HEK293 (cell line): ENCODE results near the gene LARP6.
A peak's percentile ranks its signal among the peaks of the same experiment; 100 is the strongest.

ENCODE experiments used
- CTCF ChIA-PET: fragments of 350-600 bp; formaldehyde crosslinking; extraction: SDS; loops from one replicate; lab custom pipeline; 2021; ENCODE audit warnings: antibody characterized with exemption; lab: Yijun Ruan, JAX
- POLR2A ChIA-PET: fragments of 300-600 bp; formaldehyde crosslinking; extraction: SDS; loops from one replicate; lab custom pipeline; 2020; ENCODE audit warnings: antibody characterized with exemption, inconsistent platforms; lab: Yijun Ruan, JAX
- H3K27ac ChIP-seq: fragments of 200-500 bp; sonication (Bioruptor generic); 2 replicates; pipeline ENCODE4 v1.5.1; 2014; ENCODE audit warnings: low read depth, low read length, control low read depth, inconsistent platforms; ENCODE audit errors: extremely low read depth
- H3K36me3 ChIP-seq, 2 experiments: fragments of 200-500 bp in 1 of 2; sonication (Bioruptor generic) in 1 of 2; 1 replicate in 1 of 2; 2 replicates in 1 of 2; pipeline ENCODE4 v1.5.1; 2014 to 2017; ENCODE audit warnings: inconsistent platforms in 2 of 2, low read length in 2 of 2; ENCODE audit not compliant: control insufficient read depth in 2 of 2, insufficient read depth in 1 of 2
- H3K4me1 ChIP-seq: fragments of 200-500 bp; sonication (Bioruptor generic); 2 replicates; pipeline ENCODE4 v1.5.1; 2014; ENCODE audit warnings: mild to moderate bottlenecking, low read length, inconsistent platforms; ENCODE audit not compliant: control insufficient read depth, insufficient read depth
- H3K4me3 ChIP-seq: 2 replicates; pipeline ENCODE4 v1.5.1; 2011; ENCODE audit warnings: low read depth, mild to moderate bottlenecking, control low read depth, low read length, moderate library complexity
- H3K9me3 ChIP-seq: fragments of 200-500 bp; sonication (Bioruptor generic); 2 replicates; pipeline ENCODE4 v1.5.1; 2014; ENCODE audit warnings: low read depth, low read length, inconsistent platforms; ENCODE audit not compliant: control insufficient read depth, insufficient read depth
- BCL11A ChIP-seq: fragments of 450-650 bp; formaldehyde crosslinking; IDR thresholded peaks from 2 replicates; pipeline ENCODE4 v1.5.1; 2016; ENCODE audit warnings: low read depth, missing biosample characterization, missing genetic modification characterization
- FEZF1 ChIP-seq: fragments of 450-650 bp; formaldehyde crosslinking; IDR thresholded peaks from 2 replicates; pipeline ENCODE4 v1.5.1; 2016; ENCODE audit warnings: missing biosample characterization, missing genetic modification characterization
- HOXD13 ChIP-seq: sonication (generic); formaldehyde crosslinking; IDR thresholded peaks from 2 replicates; pipeline ENCODE4 v1.8.0; 2022; ENCODE audit warnings: missing genetic modification reagents, borderline replicate concordance
- KLF1 ChIP-seq: fragments of 450-650 bp; formaldehyde crosslinking; IDR thresholded peaks from 2 replicates; pipeline ENCODE4 v1.5.1; 2016; ENCODE audit warnings: missing biosample characterization, missing genetic modification characterization
- MZF1 ChIP-seq: fragments of 450-650 bp; formaldehyde crosslinking; IDR thresholded peaks from 2 replicates; pipeline ENCODE4 v1.5.1; 2017; ENCODE audit warnings: missing biosample characterization, missing genetic modification characterization, borderline replicate concordance
- SCRT1 ChIP-seq: fragments of 450-650 bp; formaldehyde crosslinking; IDR thresholded peaks from 2 replicates; pipeline ENCODE4 v1.5.1; 2016; ENCODE audit warnings: missing biosample characterization, missing genetic modification characterization, borderline replicate concordance
- ZIC2 ChIP-seq: fragments of 450-650 bp; formaldehyde crosslinking; IDR thresholded peaks from 2 replicates; pipeline ENCODE4 v1.5.1; 2016; ENCODE audit warnings: missing biosample characterization, missing genetic modification characterization
- ZNF133 ChIP-seq: fragments of 450-650 bp; formaldehyde crosslinking; IDR thresholded peaks from 2 replicates; pipeline ENCODE4 v1.5.1; 2016; ENCODE audit warnings: missing biosample characterization, missing genetic modification characterization
- ZNF175 ChIP-seq: fragments of 450-650 bp; formaldehyde crosslinking; IDR thresholded peaks from 2 replicates; pipeline ENCODE4 v1.5.1; 2016; ENCODE audit warnings: missing biosample characterization, missing genetic modification characterization
- ZNF2 ChIP-seq: fragments of 450-650 bp; formaldehyde crosslinking; IDR thresholded peaks from 2 replicates; pipeline ENCODE4 v1.5.1; 2016; ENCODE audit warnings: missing biosample characterization, missing genetic modification characterization
- ZNF239 ChIP-seq: fragments of 450-650 bp; formaldehyde crosslinking; IDR thresholded peaks from 2 replicates; pipeline ENCODE4 v1.5.1; 2016; ENCODE audit warnings: missing biosample characterization, missing genetic modification characterization
- ZNF302 ChIP-seq: fragments of 450-650 bp; formaldehyde crosslinking; IDR thresholded peaks from 2 replicates; pipeline ENCODE4 v1.5.1; 2016; ENCODE audit warnings: missing biosample characterization, missing genetic modification characterization, low read depth
- ZNF350 ChIP-seq: fragments of 450-650 bp; formaldehyde crosslinking; IDR thresholded peaks from 2 replicates; pipeline ENCODE4 v1.5.0; 2017; ENCODE audit warnings: missing biosample characterization, mild to moderate bottlenecking, missing genetic modification characterization
- ZNF48 ChIP-seq: fragments of 450-650 bp; formaldehyde crosslinking; IDR thresholded peaks from 2 replicates; pipeline ENCODE4 v1.5.1; 2016; ENCODE audit warnings: missing biosample characterization, missing genetic modification characterization
- ZNF501 ChIP-seq: fragments of 450-650 bp; formaldehyde crosslinking; IDR thresholded peaks from 2 replicates; pipeline ENCODE4 v1.5.1; 2016; ENCODE audit warnings: missing biosample characterization, missing genetic modification characterization
- ZNF521 ChIP-seq: fragments of 450-650 bp; formaldehyde crosslinking; IDR thresholded peaks from 2 replicates; pipeline ENCODE4 v1.5.1; 2017; ENCODE audit warnings: missing biosample characterization, mild to moderate bottlenecking, missing genetic modification characterization
- ZNF548 ChIP-seq: fragments of 450-650 bp; formaldehyde crosslinking; IDR thresholded peaks from 2 replicates; pipeline ENCODE4 v1.5.1; 2016; ENCODE audit warnings: missing biosample characterization, missing genetic modification characterization
- ZNF660 ChIP-seq: fragments of 450-650 bp; IDR thresholded peaks from 2 replicates; pipeline ENCODE4 v1.5.1; 2018; ENCODE audit warnings: missing biosample characterization, mild to moderate bottlenecking, missing genetic modification characterization
- ZNF670 ChIP-seq: fragments of 450-650 bp; formaldehyde crosslinking; IDR thresholded peaks from 2 replicates; pipeline ENCODE4 v1.5.1; 2016; ENCODE audit warnings: missing biosample characterization, missing genetic modification characterization, low read depth
- TF ChIP-seq, protein P1 (sequence below): fragments of 450-650 bp; formaldehyde crosslinking; IDR thresholded peaks from 2 replicates; pipeline ENCODE4 v1.5.1; 2016; ENCODE audit warnings: missing biosample characterization, missing genetic modification characterization
- TF ChIP-seq, protein P2 (sequence below): fragments of 450-650 bp; formaldehyde crosslinking; IDR thresholded peaks from 2 replicates; pipeline ENCODE4 v1.5.1; 2016; ENCODE audit warnings: missing biosample characterization, missing genetic modification characterization, low read depth
- TF ChIP-seq, protein P3 (sequence below): fragments of 450-650 bp; formaldehyde crosslinking; IDR thresholded peaks from 2 replicates; pipeline ENCODE4 v1.5.1; 2017; ENCODE audit warnings: missing biosample characterization, mild to moderate bottlenecking, missing genetic modification characterization, moderate library complexity
- TF ChIP-seq, protein P4 (sequence below): fragments of 450-650 bp; formaldehyde crosslinking; IDR thresholded peaks from 2 replicates; pipeline ENCODE4 v1.5.1; 2016; ENCODE audit warnings: missing biosample characterization, missing genetic modification characterization
- TF ChIP-seq, protein P5 (sequence below): fragments of 450-650 bp; formaldehyde crosslinking; IDR thresholded peaks from 2 replicates; pipeline ENCODE4 v1.5.1; 2016; ENCODE audit warnings: missing biosample characterization, missing genetic modification characterization, borderline replicate concordance
- TF ChIP-seq, protein P6 (sequence below): fragments of 450-650 bp; formaldehyde crosslinking; IDR thresholded peaks from 2 replicates; pipeline ENCODE4; 2016; ENCODE audit warnings: missing biosample characterization, missing genetic modification characterization

Gene LARP6

DNA sequence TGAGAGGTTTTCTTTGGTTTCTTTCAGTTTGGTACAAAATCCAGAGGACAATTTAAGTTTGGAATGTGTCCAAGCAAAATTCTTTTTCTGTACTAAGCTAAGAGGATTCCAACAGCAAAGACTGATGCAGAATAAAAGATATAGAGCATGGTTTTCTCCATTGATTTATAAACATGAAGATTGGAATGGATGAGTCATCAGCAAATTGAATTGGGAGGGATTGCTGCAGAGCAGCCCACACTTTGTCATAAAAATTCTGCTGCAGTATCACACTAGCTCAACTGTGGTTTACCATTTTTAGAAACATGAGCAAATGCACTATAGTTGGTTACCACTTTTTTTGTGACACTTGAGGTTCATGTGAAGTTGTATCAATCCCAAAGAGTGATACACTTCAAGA is 16.1 kb upstream of the LARP6 start:
- Histone ChIP-seq H3K36me3 (no peaks in the 10 kb centered on the region), H3K4me1 (peaks cover 8% of the 10 kb centered on the region), H3K9me3 (no peaks in the 10 kb centered on the region), H3K27ac (no peak overlapping the region), H3K4me3 (no peak overlapping the region)
- CTCF ChIA-PET = interaction anchor here (0.6 to 2.8 kb wide), 11 partner anchors 9 to 760 kb away, joined by 3 to 17 read pairs (median 6); no protein-coding TSS in a partner anchor
- POLR2A ChIA-PET = interaction anchor here (0.7 to 1.3 kb wide), 2 partner anchors 13 to 160 kb away, joined by 3 to 6 read pairs; no protein-coding TSS in a partner anchor
- TF ChIP-seq, protein P1, sequence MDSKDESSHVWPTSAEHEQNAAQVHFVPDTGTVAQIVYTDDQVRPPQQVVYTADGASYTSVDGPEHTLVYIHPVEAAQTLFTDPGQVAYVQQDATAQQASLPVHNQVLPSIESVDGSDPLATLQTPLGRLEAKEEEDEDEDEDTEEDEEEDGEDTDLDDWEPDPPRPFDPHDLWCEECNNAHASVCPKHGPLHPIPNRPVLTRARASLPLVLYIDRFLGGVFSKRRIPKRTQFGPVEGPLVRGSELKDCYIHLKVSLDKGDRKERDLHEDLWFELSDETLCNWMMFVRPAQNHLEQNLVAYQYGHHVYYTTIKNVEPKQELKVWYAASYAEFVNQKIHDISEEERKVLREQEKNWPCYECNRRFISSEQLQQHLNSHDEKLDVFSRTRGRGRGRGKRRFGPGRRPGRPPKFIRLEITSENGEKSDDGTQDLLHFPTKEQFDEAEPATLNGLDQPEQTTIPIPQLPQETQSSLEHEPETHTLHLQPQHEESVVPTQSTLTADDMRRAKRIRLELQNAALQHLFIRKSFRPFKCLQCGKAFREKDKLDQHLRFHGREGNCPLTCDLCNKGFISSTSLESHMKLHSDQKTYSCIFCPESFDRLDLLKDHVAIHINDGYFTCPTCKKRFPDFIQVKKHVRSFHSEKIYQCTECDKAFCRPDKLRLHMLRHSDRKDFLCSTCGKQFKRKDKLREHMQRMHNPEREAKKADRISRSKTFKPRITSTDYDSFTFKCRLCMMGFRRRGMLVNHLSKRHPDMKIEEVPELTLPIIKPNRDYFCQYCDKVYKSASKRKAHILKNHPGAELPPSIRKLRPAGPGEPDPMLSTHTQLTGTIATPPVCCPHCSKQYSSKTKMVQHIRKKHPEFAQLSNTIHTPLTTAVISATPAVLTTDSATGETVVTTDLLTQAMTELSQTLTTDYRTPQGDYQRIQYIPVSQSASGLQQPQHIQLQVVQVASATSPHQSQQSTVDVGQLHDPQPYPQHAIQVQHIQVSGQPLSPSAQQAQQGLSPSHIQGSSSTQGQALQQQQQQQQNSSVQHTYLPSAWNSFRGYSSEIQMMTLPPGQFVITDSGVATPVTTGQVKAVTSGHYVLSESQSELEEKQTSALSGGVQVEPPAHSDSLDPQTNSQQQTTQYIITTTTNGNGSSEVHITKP (tag by site-specific recombination) = no peak; the same call in 1 of the 2 replicates
- TF ChIP-seq, protein P2, sequence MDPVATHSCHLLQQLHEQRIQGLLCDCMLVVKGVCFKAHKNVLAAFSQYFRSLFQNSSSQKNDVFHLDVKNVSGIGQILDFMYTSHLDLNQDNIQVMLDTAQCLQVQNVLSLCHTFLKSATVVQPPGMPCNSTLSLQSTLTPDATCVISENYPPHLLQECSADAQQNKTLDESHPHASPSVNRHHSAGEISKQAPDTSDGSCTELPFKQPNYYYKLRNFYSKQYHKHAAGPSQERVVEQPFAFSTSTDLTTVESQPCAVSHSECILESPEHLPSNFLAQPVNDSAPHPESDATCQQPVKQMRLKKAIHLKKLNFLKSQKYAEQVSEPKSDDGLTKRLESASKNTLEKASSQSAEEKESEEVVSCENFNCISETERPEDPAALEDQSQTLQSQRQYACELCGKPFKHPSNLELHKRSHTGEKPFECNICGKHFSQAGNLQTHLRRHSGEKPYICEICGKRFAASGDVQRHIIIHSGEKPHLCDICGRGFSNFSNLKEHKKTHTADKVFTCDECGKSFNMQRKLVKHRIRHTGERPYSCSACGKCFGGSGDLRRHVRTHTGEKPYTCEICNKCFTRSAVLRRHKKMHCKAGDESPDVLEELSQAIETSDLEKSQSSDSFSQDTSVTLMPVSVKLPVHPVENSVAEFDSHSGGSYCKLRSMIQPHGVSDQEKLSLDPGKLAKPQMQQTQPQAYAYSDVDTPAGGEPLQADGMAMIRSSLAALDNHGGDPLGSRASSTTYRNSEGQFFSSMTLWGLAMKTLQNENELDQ (tag by site-specific recombination) = no peak
- TF ChIP-seq, protein P3, sequence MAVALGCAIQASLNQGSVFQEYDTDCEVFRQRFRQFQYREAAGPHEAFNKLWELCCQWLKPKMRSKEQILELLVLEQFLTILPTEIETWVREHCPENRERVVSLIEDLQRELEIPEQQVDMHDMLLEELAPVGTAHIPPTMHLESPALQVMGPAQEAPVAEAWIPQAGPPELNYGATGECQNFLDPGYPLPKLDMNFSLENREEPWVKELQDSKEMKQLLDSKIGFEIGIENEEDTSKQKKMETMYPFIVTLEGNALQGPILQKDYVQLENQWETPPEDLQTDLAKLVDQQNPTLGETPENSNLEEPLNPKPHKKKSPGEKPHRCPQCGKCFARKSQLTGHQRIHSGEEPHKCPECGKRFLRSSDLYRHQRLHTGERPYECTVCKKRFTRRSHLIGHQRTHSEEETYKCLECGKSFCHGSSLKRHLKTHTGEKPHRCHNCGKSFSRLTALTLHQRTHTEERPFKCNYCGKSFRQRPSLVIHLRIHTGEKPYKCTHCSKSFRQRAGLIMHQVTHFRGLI (tag by site-specific recombination) = no peak
- TF ChIP-seq FEZF1 (tag by site-specific recombination) (0 out of 2 replicates have a peak, but pooled peaks have one; percentile 16), ZIC2 (tag by site-specific recombination) (no peak), ZNF175 (tag by site-specific recombination) (no peak), ZNF133 (tag by site-specific recombination) (no peak), MZF1 (no peak), ZNF48 (no peak), ZNF521 (tag by site-specific recombination) (no peak), ZNF302 (tag by site-specific recombination) (no peak), ZNF239 (no peak), KLF1 (tag by site-specific recombination) (no peak), ZNF548 (tag by site-specific recombination) (no peak), BCL11A (tag by site-specific recombination) (no peak), HOXD13 (no peak), ZNF2 (tag by site-specific recombination) (no peak), ZNF670 (tag by site-specific recombination) (no peak), ZNF350 (tag by site-specific recombination) (0 out of 2 replicates have a peak, but pooled peaks have one; percentile 9), ZNF501 (no peak), ZNF660 (tag by site-specific recombination) (peak; percentile 70; the same call in 1 of the 2 replicates), SCRT1 (tag by site-specific recombination) (no peak)
- TF ChIP-seq, protein P4, sequence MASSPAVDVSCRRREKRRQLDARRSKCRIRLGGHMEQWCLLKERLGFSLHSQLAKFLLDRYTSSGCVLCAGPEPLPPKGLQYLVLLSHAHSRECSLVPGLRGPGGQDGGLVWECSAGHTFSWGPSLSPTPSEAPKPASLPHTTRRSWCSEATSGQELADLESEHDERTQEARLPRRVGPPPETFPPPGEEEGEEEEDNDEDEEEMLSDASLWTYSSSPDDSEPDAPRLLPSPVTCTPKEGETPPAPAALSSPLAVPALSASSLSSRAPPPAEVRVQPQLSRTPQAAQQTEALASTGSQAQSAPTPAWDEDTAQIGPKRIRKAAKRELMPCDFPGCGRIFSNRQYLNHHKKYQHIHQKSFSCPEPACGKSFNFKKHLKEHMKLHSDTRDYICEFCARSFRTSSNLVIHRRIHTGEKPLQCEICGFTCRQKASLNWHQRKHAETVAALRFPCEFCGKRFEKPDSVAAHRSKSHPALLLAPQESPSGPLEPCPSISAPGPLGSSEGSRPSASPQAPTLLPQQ (tag by site-specific recombination) = peak; percentile 77
- TF ChIP-seq, protein P5, sequence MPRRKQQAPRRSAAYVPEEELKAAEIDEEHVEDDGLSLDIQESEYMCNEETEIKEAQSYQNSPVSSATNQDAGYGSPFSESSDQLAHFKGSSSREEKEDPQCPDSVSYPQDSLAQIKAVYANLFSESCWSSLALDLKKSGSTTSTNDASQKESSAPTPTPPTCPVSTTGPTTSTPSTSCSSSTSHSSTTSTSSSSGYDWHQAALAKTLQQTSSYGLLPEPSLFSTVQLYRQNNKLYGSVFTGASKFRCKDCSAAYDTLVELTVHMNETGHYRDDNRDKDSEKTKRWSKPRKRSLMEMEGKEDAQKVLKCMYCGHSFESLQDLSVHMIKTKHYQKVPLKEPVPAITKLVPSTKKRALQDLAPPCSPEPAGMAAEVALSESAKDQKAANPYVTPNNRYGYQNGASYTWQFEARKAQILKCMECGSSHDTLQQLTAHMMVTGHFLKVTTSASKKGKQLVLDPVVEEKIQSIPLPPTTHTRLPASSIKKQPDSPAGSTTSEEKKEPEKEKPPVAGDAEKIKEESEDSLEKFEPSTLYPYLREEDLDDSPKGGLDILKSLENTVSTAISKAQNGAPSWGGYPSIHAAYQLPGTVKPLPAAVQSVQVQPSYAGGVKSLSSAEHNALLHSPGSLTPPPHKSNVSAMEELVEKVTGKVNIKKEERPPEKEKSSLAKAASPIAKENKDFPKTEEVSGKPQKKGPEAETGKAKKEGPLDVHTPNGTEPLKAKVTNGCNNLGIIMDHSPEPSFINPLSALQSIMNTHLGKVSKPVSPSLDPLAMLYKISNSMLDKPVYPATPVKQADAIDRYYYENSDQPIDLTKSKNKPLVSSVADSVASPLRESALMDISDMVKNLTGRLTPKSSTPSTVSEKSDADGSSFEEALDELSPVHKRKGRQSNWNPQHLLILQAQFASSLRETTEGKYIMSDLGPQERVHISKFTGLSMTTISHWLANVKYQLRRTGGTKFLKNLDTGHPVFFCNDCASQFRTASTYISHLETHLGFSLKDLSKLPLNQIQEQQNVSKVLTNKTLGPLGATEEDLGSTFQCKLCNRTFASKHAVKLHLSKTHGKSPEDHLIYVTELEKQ = no peak
- TF ChIP-seq, protein P6, sequence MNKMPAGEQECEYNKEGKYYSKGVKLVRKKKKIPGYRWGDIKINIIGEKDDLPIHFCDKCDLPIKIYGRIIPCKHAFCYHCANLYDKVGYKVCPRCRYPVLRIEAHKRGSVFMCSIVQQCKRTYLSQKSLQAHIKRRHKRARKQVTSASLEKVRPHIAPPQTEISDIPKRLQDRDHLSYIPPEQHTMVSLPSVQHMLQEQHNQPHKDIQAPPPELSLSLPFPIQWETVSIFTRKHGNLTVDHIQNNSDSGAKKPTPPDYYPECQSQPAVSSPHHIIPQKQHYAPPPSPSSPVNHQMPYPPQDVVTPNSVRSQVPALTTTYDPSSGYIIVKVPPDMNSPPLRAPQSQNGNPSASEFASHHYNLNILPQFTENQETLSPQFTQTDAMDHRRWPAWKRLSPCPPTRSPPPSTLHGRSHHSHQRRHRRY (tag by site-specific recombination) = no peak
